Natural killer cell (primary cell): ENCODE data around the gene TAF4. TPM values are rescaled to one million over a fixed set of nuclear protein-coding genes. Genes with fewer than 3 reads are reported as not detected.
A peak's percentile ranks its signal among the peaks of the same experiment; 100 is the strongest.

Experiments
- ATAC-seq, 3 donors: fragments of 150-1000 bp in 2 of 3; fragments of 200-7000 bp in 1 of 3; cut with Tn5 transposase; 1 replicate in 1 of 3; 2 replicates in 2 of 3; pipeline ENCODE4 v1.10.0; 2021; ENCODE audit warnings: mild to moderate bottlenecking in 2 of 3, moderate library complexity in 2 of 3
- DNase-seq, 2 donors: peaks; one replicate each; pipeline versions ENCODE4 v3.0.0 to v3.0.0-alpha.2; 2013 to 2021; ENCODE audit warnings: mixed read lengths in 1 of 2
- H3K27ac ChIP-seq: one replicate; pipeline ENCODE4 v1.5.1; 2013; ENCODE audit warnings: mild to moderate bottlenecking, low read length
- H3K27me3 ChIP-seq: one replicate; pipeline ENCODE4 v1.6.1; 2013; ENCODE audit warnings: low read length; ENCODE audit not compliant: control insufficient read depth, insufficient read depth
- H3K36me3 ChIP-seq: one replicate; pipeline ENCODE4 v1.6.1; 2013; ENCODE audit warnings: low read length; ENCODE audit not compliant: control insufficient read depth, insufficient read depth
- H3K4me1 ChIP-seq: one replicate; pipeline ENCODE4 v1.6.1; 2013; ENCODE audit warnings: low read length; ENCODE audit not compliant: control insufficient read depth, insufficient read depth
- H3K4me3 ChIP-seq: one replicate; pipeline ENCODE4 v1.5.1; 2013; ENCODE audit warnings: low read length
- H3K9me3 ChIP-seq: one replicate; pipeline ENCODE4 v1.6.1; 2013; ENCODE audit warnings: low read length; ENCODE audit not compliant: control insufficient read depth, insufficient read depth
- H3K27ac Mint-ChIP-seq, 2 donors: one replicate each; pipeline ENCODE4 v1.8.0; 2022; ENCODE audit warnings: mild to moderate bottlenecking in 2 of 2, mixed read lengths in 2 of 2, moderate library complexity in 1 of 2
- H3K27me3 Mint-ChIP-seq, 2 donors: one replicate each; pipeline ENCODE4 v1.8.0; 2022; ENCODE audit warnings: low read depth in 2 of 2, mixed read lengths in 2 of 2
- H3K36me3 Mint-ChIP-seq: one replicate; pipeline ENCODE4 v1.8.0; 2022; ENCODE audit warnings: mixed read lengths
- H3K4me1 Mint-ChIP-seq, 2 donors: one replicate each; pipeline ENCODE4 v1.8.0; 2022; ENCODE audit warnings: mixed read lengths in 2 of 2
- H3K4me3 Mint-ChIP-seq: one replicate; pipeline ENCODE4 v1.8.0; 2022; ENCODE audit warnings: mild to moderate bottlenecking, moderate library complexity, mixed read lengths
- H3K9me3 Mint-ChIP-seq, 2 donors: one replicate each; pipeline ENCODE4 v1.8.0; 2022; ENCODE audit warnings: mixed read lengths in 2 of 2
- CTCF ChIP-seq: fragments of 200-600 bp; IDR thresholded peaks from one replicate; pipeline ENCODE4 v1.8.0; 2022; ENCODE audit warnings: antibody characterized with exemption
- WGBS: methylation state at CpG from one replicate; pipeline ENCODE4 v1.1.7; 2013; ENCODE audit warnings: missing lambda C conversion rate; ENCODE audit not compliant: insufficient coverage; 5-methylcytosine and 5-hydroxymethylcytosine counted together
- intact Hi-C: fragments of 100-400 bp; cut with micrococcal nuclease; formaldehyde crosslinking; loops from one replicate; pipeline ENCODE4 v1.14.2; 2022
- total RNA-seq, 4 donors: library from RNA; stranded (reverse); fragments of 120-200 nt in 1 of 4; gene quantifications; one replicate each; pipeline versions ENCODE4 v1.2.3 to v1.2.4, GENCODE V29; 2013 to 2022

Gene TAF4
- total RNA-seq, 3 donors from 2014 or later (not counting 1 experiment from before 2014, with no cell fraction given) = 30.0 to 35.1 (median 30.3) TPM

- Mint-ChIP-seq H3K4me1 (peaks cover 0 to 5% of the 10 kb centered on the region in 2 donors), H3K27me3 (peaks cover 13 to 18% of the 10 kb centered on the region in 2 donors), H3K9me3 (no peaks in the 10 kb centered on the region), H3K27ac (no peak overlapping the region), H3K36me3 (no peaks in the 10 kb centered on the region), H3K4me3 (no peak overlapping the region)
- no peak overlapping the region for H3K4me3 ChIP-seq
- no peaks in the 10 kb centered on the region for H3K36me3 ChIP-seq
- ATAC-seq (peak in 1 of 3 donors; percentile 38), DNase-seq (peak in 1 of 2 donors; percentile 11)
- TF ChIP-seq CTCF = no peak
- no peaks in the 10 kb centered on the region for H3K9me3 ChIP-seq
- intact Hi-C loops = no loop called here
- no peak overlapping the region for H3K27ac ChIP-seq
- H3K27me3 ChIP-seq = no peaks in the 10 kb centered on the region
- WGBS = 34% methylated on average over 22 of the region's 22 CpGs
- no peaks in the 10 kb centered on the region for H3K4me1 ChIP-seq
These were observed 113.8 kb downstream of the TAF4 start for GRCh38 chr20:61951695-61952533.

- Histone ChIP-seq H3K4me3 (no peak overlapping the region), H3K4me1 (no peaks in the 10 kb centered on the region), H3K27me3 (no peaks in the 10 kb centered on the region), H3K36me3 (no peaks in the 10 kb centered on the region), H3K27ac (no peak overlapping the region), H3K9me3 (no peaks in the 10 kb centered on the region)
- peaks cover 0 to 5% of the 10 kb centered on the region in 2 donors for H3K4me1 Mint-ChIP-seq
- H3K36me3 Mint-ChIP-seq = no peaks in the 10 kb centered on the region
- no peaks in the 10 kb centered on the region for H3K9me3 Mint-ChIP-seq
- no peak overlapping the region for H3K4me3 Mint-ChIP-seq
- ATAC-seq = no peak
- TF ChIP-seq CTCF = no peak
- intact Hi-C loops = no loop called here
- no peak overlapping the region for H3K27ac Mint-ChIP-seq
- peaks cover 13 to 15% of the 10 kb centered on the region in 2 donors for H3K27me3 Mint-ChIP-seq
- 57% methylated on average over 7 of the region's 7 CpGs for WGBS
- no peak for DNase-seq
These were observed 115.0 kb downstream of the TAF4 start for GRCh38 chr20:61950641-61951071.

- H3K4me3 Mint-ChIP-seq = no peak overlapping the region
- ATAC-seq (no peak), DNase-seq (no peak)
- H3K4me1 ChIP-seq = no peaks in the 10 kb centered on the region
- WGBS = 82% methylated on average over 21 of the region's 21 CpGs
- no peak overlapping the region for H3K27ac Mint-ChIP-seq
- no peak overlapping the region for H3K4me3 ChIP-seq
- H3K9me3 Mint-ChIP-seq = no peaks in the 10 kb centered on the region
- H3K36me3 ChIP-seq = no peaks in the 10 kb centered on the region
- no peaks in the 10 kb centered on the region for H3K9me3 ChIP-seq
- intact Hi-C loops = no loop called here
- peaks cover 8 to 9% of the 10 kb centered on the region in 2 donors for H3K27me3 Mint-ChIP-seq
- no peaks in the 10 kb centered on the region for H3K36me3 Mint-ChIP-seq
- H3K4me1 Mint-ChIP-seq = peaks cover 0 to 5% of the 10 kb centered on the region in 2 donors
- no peak for TF ChIP-seq CTCF
- H3K27ac ChIP-seq = no peak overlapping the region
- H3K27me3 ChIP-seq = no peaks in the 10 kb centered on the region
These were observed 115.7 kb downstream of the TAF4 start for GRCh38 chr20:61949714-61950640.
